GM13977 (cell line): Measurements from ENCODE around the gene WDFY3.
A peak's percentile ranks its signal among the peaks of the same experiment; 100 is the strongest.

Experiments
- DNase-seq: peaks from one replicate; pipeline ENCODE4 v3.0.0; 2012; ENCODE audit warnings: low spot score
- CTCF ChIP-seq: IDR thresholded peaks from 2 replicates; pipeline ENCODE4 v1.5.1; 2012; ENCODE audit warnings: mild to moderate bottlenecking, control low read depth; ENCODE audit not compliant: insufficient read depth; ENCODE audit errors: extremely low read depth, missing control alignments
- in situ Hi-C: fragments of 300-500 bp; cut with MboI; formaldehyde crosslinking; loops from one replicate; pipeline ENCODE4 v1.12.0; 2022; ENCODE audit warnings: low sequenced_read_pairs, low pct_unique_long_range_greater_than_20kb, mixed read lengths, inconsistent platforms; ENCODE audit not compliant: unreplicated experiment

WDFY3 gene

GRCh38 chr4:84977396-84977795 lies 10.9 kb upstream of the WDFY3 start:
- DNase-seq = no peak
- in situ Hi-C loops = no loop called here

GRCh38 chr4:84973856-84974255 lies 7.4 kb upstream of the WDFY3 start:
- no peak for TF ChIP-seq CTCF
- no peak for DNase-seq
- in situ Hi-C loops = loop anchor here (25.0 kb wide), 1 partner anchor 212 kb away; no protein-coding TSS in a partner anchor

More at GRCh38 chr4:84977396-84977795, 10.9 kb upstream of the WDFY3 start:
- no peak for TF ChIP-seq CTCF

GRCh38 chr4:84971319-84971932 lies 4.9 kb upstream of the WDFY3 start:
- TF ChIP-seq CTCF = peak; percentile 52
- peak; percentile 45 for DNase-seq
- in situ Hi-C loops = loop anchor here (25.0 kb wide), 1 partner anchor 209 kb away; no protein-coding TSS in a partner anchor

GRCh38 chr4:84968925-84969324 lies 2.4 kb upstream of the WDFY3 start:
- TF ChIP-seq CTCF = no peak
- in situ Hi-C loops = loop anchor here (25.0 kb wide), 1 partner anchor 207 kb away; no protein-coding TSS in a partner anchor
- no peak for DNase-seq

GRCh38 chr4:84967243-84967690 lies 777 bp upstream of the WDFY3 start:
- TF ChIP-seq CTCF = no peak
- in situ Hi-C loops = loop anchor here (25.0 kb wide), 1 partner anchor 205 kb away; no protein-coding TSS in a partner anchor
- no peak for DNase-seq

GRCh38 chr4:84965553-84966381 lies 723 bp downstream of the WDFY3 start:
- no peak for DNase-seq
- TF ChIP-seq CTCF = no peak
- in situ Hi-C loops = loop anchor here (25.0 kb wide), 1 partner anchor 203 kb away; no protein-coding TSS in a partner anchor
